ENCODE data around the gene ACTL6B.
A peak's percentile ranks its signal among the peaks of the same experiment; 100 is the strongest.

Gene ACTL6B

DNA sequence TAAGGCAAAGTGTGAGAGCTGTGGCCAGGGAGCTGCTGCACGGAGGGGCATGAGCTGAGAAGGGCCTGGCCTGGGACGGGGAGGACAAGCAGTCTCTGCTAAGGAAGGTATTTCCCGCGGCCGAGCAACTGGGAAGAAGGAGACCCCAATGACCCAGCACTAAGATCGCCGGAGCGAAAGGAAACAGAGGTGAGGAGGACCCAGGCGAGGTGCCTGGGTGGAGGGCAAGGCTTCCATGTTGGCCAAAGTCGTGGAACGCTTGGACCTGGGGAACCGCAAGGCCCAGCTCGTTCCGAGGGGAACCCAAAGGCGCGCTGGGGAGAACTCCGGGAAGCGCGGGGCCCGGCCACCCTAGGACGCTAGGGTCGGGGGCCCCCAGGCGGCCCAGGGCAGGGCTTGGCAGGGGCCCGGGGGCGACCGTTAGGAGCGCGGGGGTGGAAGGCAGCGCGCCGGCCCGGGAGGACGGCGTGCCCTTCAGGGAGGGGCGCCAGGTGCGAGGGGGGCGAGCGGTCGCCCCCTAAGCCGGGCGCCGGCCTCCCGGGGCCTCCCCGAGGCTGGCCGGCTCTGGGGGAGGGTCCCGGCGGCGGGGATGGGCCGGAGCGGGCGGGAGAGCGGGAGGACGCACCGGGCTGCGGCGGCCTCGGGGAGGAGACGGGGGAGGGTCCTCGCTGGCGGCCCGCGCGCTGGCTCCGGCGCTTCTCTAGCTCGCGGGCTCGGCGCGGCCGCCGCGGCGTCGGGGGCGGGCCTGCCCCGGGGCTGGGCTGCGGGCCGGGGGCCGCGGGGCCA is 37.3 kb upstream of the ACTL6B start:
- peak overlapping the region; percentile 66 for H3K4me3 ChIP-seq (ENCODE audit: low read depth, low read length)
- TF ChIP-seq, protein P1, sequence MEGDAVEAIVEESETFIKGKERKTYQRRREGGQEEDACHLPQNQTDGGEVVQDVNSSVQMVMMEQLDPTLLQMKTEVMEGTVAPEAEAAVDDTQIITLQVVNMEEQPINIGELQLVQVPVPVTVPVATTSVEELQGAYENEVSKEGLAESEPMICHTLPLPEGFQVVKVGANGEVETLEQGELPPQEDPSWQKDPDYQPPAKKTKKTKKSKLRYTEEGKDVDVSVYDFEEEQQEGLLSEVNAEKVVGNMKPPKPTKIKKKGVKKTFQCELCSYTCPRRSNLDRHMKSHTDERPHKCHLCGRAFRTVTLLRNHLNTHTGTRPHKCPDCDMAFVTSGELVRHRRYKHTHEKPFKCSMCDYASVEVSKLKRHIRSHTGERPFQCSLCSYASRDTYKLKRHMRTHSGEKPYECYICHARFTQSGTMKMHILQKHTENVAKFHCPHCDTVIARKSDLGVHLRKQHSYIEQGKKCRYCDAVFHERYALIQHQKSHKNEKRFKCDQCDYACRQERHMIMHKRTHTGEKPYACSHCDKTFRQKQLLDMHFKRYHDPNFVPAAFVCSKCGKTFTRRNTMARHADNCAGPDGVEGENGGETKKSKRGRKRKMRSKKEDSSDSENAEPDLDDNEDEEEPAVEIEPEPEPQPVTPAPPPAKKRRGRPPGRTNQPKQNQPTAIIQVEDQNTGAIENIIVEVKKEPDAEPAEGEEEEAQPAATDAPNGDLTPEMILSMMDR (IDR thresholded peaks at IDR 0.05; ENCODE audit: low read depth, low read length): no peak
- TF ChIP-seq MAX (IDR thresholded peaks at IDR 0.05; ENCODE audit: low read depth, low read length) (no peak), MYC (IDR thresholded peaks at IDR 0.05; ENCODE audit: low read depth, low read length) (no peak), POLR2A (IDR thresholded peaks at IDR 0.05; ENCODE audit: extremely low read depth, insufficient read length) (no peak)

GRCh38 chr7:100692578-100692961 is 36.3 kb upstream of the ACTL6B start:
- DNase-seq (ENCODE audit: low read depth): peak; percentile 36
- TF ChIP-seq MYC (IDR thresholded peaks at IDR 0.05; ENCODE audit: low read depth, low read length) (no peak), MAX (IDR thresholded peaks at IDR 0.05; ENCODE audit: low read depth, low read length) (peak; percentile 90), POLR2A (IDR thresholded peaks at IDR 0.05; ENCODE audit: extremely low read depth, insufficient read length) (no peak)
- TF ChIP-seq, protein P1 (IDR thresholded peaks at IDR 0.05; ENCODE audit: low read depth, low read length): no peak
- H3K4me3 ChIP-seq (ENCODE audit: low read depth, low read length): peak overlapping the region; percentile 66

More for the DNA sequence above, 37.3 kb upstream of the ACTL6B start:
- DNase-seq (ENCODE audit: low read depth): peak; percentile 65

DNA sequence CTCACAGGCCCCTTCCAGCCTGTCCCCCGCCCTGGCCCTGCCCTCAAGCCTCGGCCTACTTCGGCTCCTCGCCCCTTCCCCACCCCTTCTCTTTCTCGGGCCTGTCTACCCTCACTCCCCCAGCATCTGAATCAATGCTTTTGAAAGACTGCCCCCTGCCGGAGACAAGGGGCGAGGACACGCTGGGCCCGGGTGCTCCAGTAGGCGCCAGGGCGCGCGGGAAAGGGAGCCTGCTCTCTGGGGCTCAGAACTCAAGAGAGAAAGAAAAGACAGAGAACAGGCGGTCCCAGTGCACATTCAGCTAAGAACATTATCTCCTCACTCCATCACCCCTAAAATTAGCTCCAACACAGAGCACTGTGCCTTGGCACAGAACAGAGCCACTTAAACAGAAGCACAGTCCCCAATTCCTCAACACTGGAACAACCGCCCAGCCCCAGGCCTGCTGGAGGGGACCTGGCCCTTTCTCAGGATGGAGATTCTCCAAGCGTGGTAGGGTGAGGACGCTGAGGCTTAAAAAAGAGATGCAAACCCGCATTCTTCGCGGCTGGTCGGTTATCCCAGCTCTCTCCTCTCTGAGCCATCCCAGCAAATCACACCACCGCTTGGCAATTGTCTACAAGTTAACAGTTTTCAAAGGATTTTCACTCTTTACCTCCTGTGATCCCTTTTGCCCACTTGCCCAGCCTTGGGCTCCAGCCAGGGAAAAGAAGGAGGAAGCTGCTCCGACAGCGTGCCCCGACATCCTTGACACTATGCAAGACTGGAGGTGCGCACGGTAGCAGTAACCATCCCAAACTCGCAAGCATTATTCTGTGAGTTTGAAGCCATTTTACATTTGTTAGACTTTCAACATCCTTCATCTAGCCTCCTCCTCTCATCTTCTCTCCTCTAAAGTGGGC is 35.7 kb upstream of the ACTL6B start:
- DNase-seq (ENCODE audit: low read depth): peak; percentile 92
- TF ChIP-seq POLR2A (IDR thresholded peaks at IDR 0.05; ENCODE audit: extremely low read depth, insufficient read length) (no peak), MYC (IDR thresholded peaks at IDR 0.05; ENCODE audit: low read depth, low read length) (peak; percentile 84), MAX (IDR thresholded peaks at IDR 0.05; ENCODE audit: low read depth, low read length) (peak; percentile 86)
- TF ChIP-seq, protein P1 (IDR thresholded peaks at IDR 0.05; ENCODE audit: low read depth, low read length): peak; percentile 97
- H3K4me3 ChIP-seq (ENCODE audit: low read depth, low read length): peak overlapping the region; percentile 66

DNA sequence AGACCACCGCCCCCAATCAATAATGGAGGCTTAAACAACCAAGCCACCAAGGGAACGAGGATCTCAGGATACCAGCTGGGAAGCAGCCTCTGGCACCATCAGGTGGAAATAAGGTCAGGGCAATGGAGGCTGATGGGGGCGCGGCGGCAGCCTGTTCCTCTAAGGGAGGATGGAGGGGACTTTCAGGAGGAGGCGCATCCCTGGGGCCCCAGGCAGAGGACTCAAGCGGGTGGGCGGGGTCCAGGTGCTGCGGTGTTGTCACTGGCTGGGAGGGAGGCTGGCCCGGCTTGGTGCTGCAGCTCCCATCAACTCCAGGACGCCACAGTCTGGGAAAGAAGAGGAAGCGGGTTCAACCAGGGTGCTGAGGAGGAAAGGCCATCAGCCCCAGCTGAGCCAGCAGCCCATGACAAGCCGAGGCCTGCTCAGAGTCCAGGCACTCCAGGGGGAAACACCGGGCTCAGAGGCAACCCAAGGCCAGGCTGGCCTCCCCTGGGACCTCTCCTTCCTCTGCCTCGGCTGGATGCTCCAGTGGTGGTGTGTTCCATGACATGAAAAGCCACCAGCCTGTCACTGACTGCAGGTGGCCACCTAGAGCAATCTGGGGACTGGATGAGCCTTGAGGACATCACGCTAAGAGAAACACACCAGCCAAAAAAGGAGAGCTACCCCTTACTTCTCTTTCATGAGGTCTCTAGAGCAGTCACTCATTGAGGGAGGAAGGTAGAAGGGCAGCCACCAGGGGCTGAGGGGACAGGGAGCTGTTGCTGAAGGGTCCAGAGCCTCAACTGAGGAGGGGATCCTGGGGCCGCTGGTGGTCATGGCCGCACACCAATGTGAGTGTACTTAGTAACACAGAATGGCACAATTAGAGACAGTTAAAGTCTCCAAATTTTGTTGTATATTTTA is 33.2 kb upstream of the ACTL6B start:
- no peak overlapping the region for H3K4me3 ChIP-seq (ENCODE audit: low read depth, low read length)
- no peak for TF ChIP-seq POLR2A (IDR thresholded peaks at IDR 0.05; ENCODE audit: extremely low read depth, insufficient read length)
- TF ChIP-seq, protein P1 (IDR thresholded peaks at IDR 0.05; ENCODE audit: low read depth, low read length): peak; percentile 7
- TF ChIP-seq MAX (IDR thresholded peaks at IDR 0.05; ENCODE audit: low read depth, low read length): no peak
- no peak for TF ChIP-seq MYC (IDR thresholded peaks at IDR 0.05; ENCODE audit: low read depth, low read length)
- peak; percentile 52 for DNase-seq (ENCODE audit: low read depth)

DNA sequence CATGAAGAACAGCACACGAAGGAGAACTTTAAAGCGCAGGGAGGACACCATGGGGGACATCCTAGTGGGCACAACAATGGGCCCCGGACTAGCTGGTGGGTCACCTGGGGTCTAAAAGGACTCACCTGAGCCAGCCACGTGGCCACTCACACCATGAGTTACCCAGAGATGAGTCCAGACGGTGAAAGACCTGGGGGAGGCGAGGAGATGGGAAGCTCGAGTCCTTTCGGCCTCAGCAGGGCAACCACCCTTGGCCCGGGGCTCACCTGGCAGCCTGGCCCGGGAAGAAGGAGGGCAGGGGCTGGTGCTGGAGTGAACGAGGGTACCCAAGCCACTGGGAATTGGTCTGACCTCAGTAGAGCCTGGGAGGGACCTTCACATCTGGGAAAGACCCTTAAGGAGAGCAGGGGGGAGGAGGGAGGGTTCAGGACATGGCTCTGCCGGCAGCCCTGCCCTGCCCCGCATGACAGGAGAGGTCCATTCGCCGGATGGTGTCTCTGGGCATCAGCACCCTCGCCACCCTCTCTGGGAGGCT is 32.1 kb upstream of the ACTL6B start:
- no peak for TF ChIP-seq MYC (IDR thresholded peaks at IDR 0.05; ENCODE audit: low read depth, low read length)
- no peak for TF ChIP-seq MAX (IDR thresholded peaks at IDR 0.05; ENCODE audit: low read depth, low read length)
- TF ChIP-seq POLR2A (IDR thresholded peaks at IDR 0.05; ENCODE audit: extremely low read depth, insufficient read length): no peak
- TF ChIP-seq, protein P1 (IDR thresholded peaks at IDR 0.05; ENCODE audit: low read depth, low read length): no peak
- no peak overlapping the region for H3K4me3 ChIP-seq (ENCODE audit: low read depth, low read length)

More for the DNA sequence above, 32.1 kb upstream of the ACTL6B start:
- DNase-seq (ENCODE audit: low read depth): no peak
